Esophagus muscularis mucosa (tissue), 3 donors: Measurements from ENCODE around the gene DDX3X.

Source experiments
- POLR2A ChIP-seq: fragments of 450-650 bp; IDR thresholded peaks from one replicate; pipeline ENCODE4 v1.6.1; 2017; ENCODE audit warnings: antibody characterized with exemption, moderate library complexity, mild to moderate bottlenecking, low read depth
- TF ChIP-seq, protein P1 (sequence below), 3 experiments: fragments of 200-600 bp in 2 of 3; fragments of 450-650 bp in 1 of 3; sonication (generic) in 2 of 3; IDR thresholded peaks; one replicate each; pipeline ENCODE4 v1.5.1; 2017 to 2019; ENCODE audit warnings: antibody characterized with exemption in 3 of 3, mild to moderate bottlenecking in 2 of 3, moderate library complexity in 1 of 3

DNA sequence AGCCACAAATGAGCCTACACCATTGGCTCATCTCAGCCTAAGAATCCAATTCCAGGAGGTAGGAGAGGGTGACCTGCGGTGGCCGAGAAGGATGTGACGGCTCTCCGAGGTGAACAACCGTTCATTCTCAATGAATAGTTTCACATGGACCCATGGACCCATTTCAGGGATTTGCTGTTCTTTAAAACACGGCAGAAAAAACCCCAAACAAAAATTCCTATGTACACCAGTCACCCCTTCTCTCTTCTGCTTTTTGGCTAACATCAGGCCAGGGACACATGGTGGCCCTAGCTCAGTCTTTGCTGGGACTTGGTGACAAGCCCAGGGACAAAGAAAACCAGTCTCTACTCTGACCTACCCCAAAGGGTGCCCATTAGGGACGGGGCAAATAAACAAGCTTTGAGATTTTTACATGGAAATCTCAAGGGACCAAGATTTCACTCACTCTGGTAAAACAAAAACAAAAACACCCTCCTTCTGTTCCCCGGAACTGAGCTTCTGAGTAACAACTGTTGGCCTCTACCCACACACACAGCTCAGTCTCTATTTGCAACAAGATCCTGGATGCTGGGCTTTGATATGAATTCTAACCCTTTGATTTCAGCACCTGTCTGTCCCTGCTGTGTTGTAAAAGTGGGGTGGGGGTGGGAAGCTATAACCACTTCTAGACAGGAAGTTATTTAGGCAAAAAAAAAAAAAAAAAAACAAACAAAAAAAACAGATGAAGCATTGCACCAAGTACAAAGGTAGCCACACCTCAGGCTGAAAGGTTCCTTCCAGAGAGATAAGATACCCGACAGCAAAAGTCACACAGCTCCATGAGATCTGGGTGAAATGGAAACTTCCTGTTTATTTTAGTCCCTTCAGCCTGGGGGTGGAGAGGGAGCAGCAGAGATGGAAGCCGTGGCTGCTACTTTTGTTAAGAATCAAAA lies 49.0 kb downstream of the DDX3X start:
- TF ChIP-seq POLR2A, result no peak
- TF ChIP-seq, protein P1, sequence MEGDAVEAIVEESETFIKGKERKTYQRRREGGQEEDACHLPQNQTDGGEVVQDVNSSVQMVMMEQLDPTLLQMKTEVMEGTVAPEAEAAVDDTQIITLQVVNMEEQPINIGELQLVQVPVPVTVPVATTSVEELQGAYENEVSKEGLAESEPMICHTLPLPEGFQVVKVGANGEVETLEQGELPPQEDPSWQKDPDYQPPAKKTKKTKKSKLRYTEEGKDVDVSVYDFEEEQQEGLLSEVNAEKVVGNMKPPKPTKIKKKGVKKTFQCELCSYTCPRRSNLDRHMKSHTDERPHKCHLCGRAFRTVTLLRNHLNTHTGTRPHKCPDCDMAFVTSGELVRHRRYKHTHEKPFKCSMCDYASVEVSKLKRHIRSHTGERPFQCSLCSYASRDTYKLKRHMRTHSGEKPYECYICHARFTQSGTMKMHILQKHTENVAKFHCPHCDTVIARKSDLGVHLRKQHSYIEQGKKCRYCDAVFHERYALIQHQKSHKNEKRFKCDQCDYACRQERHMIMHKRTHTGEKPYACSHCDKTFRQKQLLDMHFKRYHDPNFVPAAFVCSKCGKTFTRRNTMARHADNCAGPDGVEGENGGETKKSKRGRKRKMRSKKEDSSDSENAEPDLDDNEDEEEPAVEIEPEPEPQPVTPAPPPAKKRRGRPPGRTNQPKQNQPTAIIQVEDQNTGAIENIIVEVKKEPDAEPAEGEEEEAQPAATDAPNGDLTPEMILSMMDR (IDR thresholded peaks at IDR 0.05), result no peak
